ENCODE results near the gene TNS1.

TNS1 gene

GRCh38 chr2:217908544-217908943 is 94.3 kb downstream of the TNS1 start:
- no peak overlapping the region for H3K4me3 ChIP-seq (ENCODE audit: low read length)
- H3K27me3 ChIP-seq (ENCODE audit: control insufficient read depth, insufficient read depth, low read length), result no peaks in the 10 kb centered on the region
- peaks cover 33% of the 10 kb centered on the region for H3K4me1 ChIP-seq (ENCODE audit: control insufficient read depth, insufficient read depth, low read length)
- no peaks in the 10 kb centered on the region for H3K9me3 ChIP-seq (ENCODE audit: control insufficient read depth, low read length)
- H3K36me3 ChIP-seq (ENCODE audit: control insufficient read depth, insufficient read depth, low read length), result no peaks in the 10 kb centered on the region
- H3K9ac ChIP-seq (ENCODE audit: low read length), result no peak overlapping the region

- no peaks in the 10 kb centered on the region for H3K27me3 ChIP-seq (ENCODE audit: control insufficient read depth, insufficient read depth, low read length)
- H3K4me1 ChIP-seq (ENCODE audit: control insufficient read depth, insufficient read depth, low read length), result peaks cover 46% of the 10 kb centered on the region
- no peaks in the 10 kb centered on the region for H3K9me3 ChIP-seq (ENCODE audit: control insufficient read depth, low read length)
- no peak overlapping the region for H3K4me3 ChIP-seq (ENCODE audit: low read length)
- H3K9ac ChIP-seq (ENCODE audit: low read length), result no peak overlapping the region
- no peaks in the 10 kb centered on the region for H3K36me3 ChIP-seq (ENCODE audit: control insufficient read depth, insufficient read depth, low read length)
Measured at GRCh38 chr2:217907266-217907665, 95.5 kb downstream of the TNS1 start.

GRCh38 chr2:217906798-217907197 is 96.0 kb downstream of the TNS1 start:
- Histone ChIP-seq H3K9me3 (ENCODE audit: control insufficient read depth, low read length) (no peaks in the 10 kb centered on the region), H3K4me3 (ENCODE audit: low read length) (no peak overlapping the region), H3K4me1 (ENCODE audit: control insufficient read depth, insufficient read depth, low read length) (peaks cover 47% of the 10 kb centered on the region), H3K9ac (ENCODE audit: low read length) (no peak overlapping the region), H3K27me3 (ENCODE audit: control insufficient read depth, insufficient read depth, low read length) (no peaks in the 10 kb centered on the region), H3K36me3 (ENCODE audit: control insufficient read depth, insufficient read depth, low read length) (no peaks in the 10 kb centered on the region)

GRCh38 chr2:217905896-217906295 is 96.9 kb downstream of the TNS1 start:
- Histone ChIP-seq H3K4me1 (ENCODE audit: control insufficient read depth, insufficient read depth, low read length) (peaks cover 46% of the 10 kb centered on the region), H3K9ac (ENCODE audit: low read length) (no peak overlapping the region), H3K4me3 (ENCODE audit: low read length) (no peak overlapping the region), H3K9me3 (ENCODE audit: control insufficient read depth, low read length) (no peaks in the 10 kb centered on the region), H3K36me3 (ENCODE audit: control insufficient read depth, insufficient read depth, low read length) (no peaks in the 10 kb centered on the region), H3K27me3 (ENCODE audit: control insufficient read depth, insufficient read depth, low read length) (no peaks in the 10 kb centered on the region)

- H3K4me1 ChIP-seq (ENCODE audit: control insufficient read depth, insufficient read depth, low read length), result peaks cover 41% of the 10 kb centered on the region
- H3K9me3 ChIP-seq (ENCODE audit: control insufficient read depth, low read length), result no peaks in the 10 kb centered on the region
Measured at GRCh38 chr2:217905395-217905794, 97.4 kb downstream of the TNS1 start.

GRCh38 chr2:217904614-217904965 is 98.2 kb downstream of the TNS1 start:
- H3K4me3 ChIP-seq (ENCODE audit: low read length), result no peak overlapping the region
- peaks cover 47% of the 10 kb centered on the region for H3K4me1 ChIP-seq (ENCODE audit: control insufficient read depth, insufficient read depth, low read length)
- peak overlapping the region; percentile 23 for H3K9ac ChIP-seq (ENCODE audit: low read length)
- H3K9me3 ChIP-seq (ENCODE audit: control insufficient read depth, low read length), result no peaks in the 10 kb centered on the region
- no peaks in the 10 kb centered on the region for H3K36me3 ChIP-seq (ENCODE audit: control insufficient read depth, insufficient read depth, low read length)
- no peaks in the 10 kb centered on the region for H3K27me3 ChIP-seq (ENCODE audit: control insufficient read depth, insufficient read depth, low read length)

More at GRCh38 chr2:217905395-217905794, 97.4 kb downstream of the TNS1 start:
- Histone ChIP-seq H3K4me3 (ENCODE audit: low read length) (no peak overlapping the region), H3K9ac (ENCODE audit: low read length) (no peak overlapping the region), H3K27me3 (ENCODE audit: control insufficient read depth, insufficient read depth, low read length) (no peaks in the 10 kb centered on the region), H3K36me3 (ENCODE audit: control insufficient read depth, insufficient read depth, low read length) (no peaks in the 10 kb centered on the region)

GRCh38 chr2:217903859-217904613 is 98.8 kb downstream of the TNS1 start:
- no peaks in the 10 kb centered on the region for H3K36me3 ChIP-seq (ENCODE audit: control insufficient read depth, insufficient read depth, low read length)
- H3K4me1 ChIP-seq (ENCODE audit: control insufficient read depth, insufficient read depth, low read length), result peaks cover 53% of the 10 kb centered on the region
- H3K27me3 ChIP-seq (ENCODE audit: control insufficient read depth, insufficient read depth, low read length), result no peaks in the 10 kb centered on the region
- peak overlapping the region; percentile 53 for H3K9ac ChIP-seq (ENCODE audit: low read length)
- H3K4me3 ChIP-seq (ENCODE audit: low read length), result no peak overlapping the region
- H3K9me3 ChIP-seq (ENCODE audit: control insufficient read depth, low read length), result no peaks in the 10 kb centered on the region

- Histone ChIP-seq H3K9me3 (ENCODE audit: control insufficient read depth, low read length) (no peaks in the 10 kb centered on the region), H3K4me1 (ENCODE audit: control insufficient read depth, insufficient read depth, low read length) (peaks cover 60% of the 10 kb centered on the region), H3K9ac (ENCODE audit: low read length) (peak overlapping the region; percentile 53), H3K4me3 (ENCODE audit: low read length) (no peak overlapping the region), H3K36me3 (ENCODE audit: control insufficient read depth, insufficient read depth, low read length) (no peaks in the 10 kb centered on the region), H3K27me3 (ENCODE audit: control insufficient read depth, insufficient read depth, low read length) (no peaks in the 10 kb centered on the region)
Measured at GRCh38 chr2:217903142-217903858, 99.5 kb downstream of the TNS1 start.

GRCh38 chr2:217902379-217903141 is 100.2 kb downstream of the TNS1 start:
- Histone ChIP-seq H3K36me3 (ENCODE audit: control insufficient read depth, insufficient read depth, low read length) (no peaks in the 10 kb centered on the region), H3K4me1 (ENCODE audit: control insufficient read depth, insufficient read depth, low read length) (peaks cover 68% of the 10 kb centered on the region), H3K9ac (ENCODE audit: low read length) (peak overlapping the region; percentile 5)

GRCh38 chr2:217901835-217902378 is 100.9 kb downstream of the TNS1 start:
- peaks cover 74% of the 10 kb centered on the region for H3K4me1 ChIP-seq (ENCODE audit: control insufficient read depth, insufficient read depth, low read length)

More at GRCh38 chr2:217902379-217903141, 100.2 kb downstream of the TNS1 start:
- Histone ChIP-seq H3K27me3 (ENCODE audit: control insufficient read depth, insufficient read depth, low read length) (no peaks in the 10 kb centered on the region), H3K4me3 (ENCODE audit: low read length) (no peak overlapping the region), H3K9me3 (ENCODE audit: control insufficient read depth, low read length) (no peaks in the 10 kb centered on the region)

GRCh38 chr2:217901400-217901799 is 101.4 kb downstream of the TNS1 start:
- Histone ChIP-seq H3K9ac (ENCODE audit: low read length) (no peak overlapping the region), H3K27me3 (ENCODE audit: control insufficient read depth, insufficient read depth, low read length) (no peaks in the 10 kb centered on the region), H3K4me3 (ENCODE audit: low read length) (no peak overlapping the region), H3K4me1 (ENCODE audit: control insufficient read depth, insufficient read depth, low read length) (peaks cover 75% of the 10 kb centered on the region), H3K9me3 (ENCODE audit: control insufficient read depth, low read length) (no peaks in the 10 kb centered on the region), H3K36me3 (ENCODE audit: control insufficient read depth, insufficient read depth, low read length) (no peaks in the 10 kb centered on the region)

More at GRCh38 chr2:217901835-217902378, 100.9 kb downstream of the TNS1 start:
- Histone ChIP-seq H3K36me3 (ENCODE audit: control insufficient read depth, insufficient read depth, low read length) (no peaks in the 10 kb centered on the region), H3K9me3 (ENCODE audit: control insufficient read depth, low read length) (no peaks in the 10 kb centered on the region), H3K4me3 (ENCODE audit: low read length) (no peak overlapping the region), H3K27me3 (ENCODE audit: control insufficient read depth, insufficient read depth, low read length) (no peaks in the 10 kb centered on the region), H3K9ac (ENCODE audit: low read length) (peak overlapping the region; percentile 5)

All from mucosa of stomach (tissue), 1 donor.